Activated CD4-positive, alpha-beta T cell treated with anti-CD3 and anti-CD28 coated beads for 24 hours (primary cell): ENCODE measurements around the gene MISP3.

Source experiments
- DNase-seq, 2 donors: peaks; one replicate each; pipeline ENCODE4 v3.0.0-alpha.2; 2020; ENCODE audit warnings: low read depth in 2 of 2

MISP3 gene

GRCh38 chr19:14122924-14123323 lies 50.3 kb downstream of the MISP3 start:
- DNase-seq, result no peak
